Neural cell (in vitro differentiated cells): ENCODE data around the gene PRRC2B.
"Not testable (repeated sequence)": the region's sequence is repeated elsewhere in the genome, so short reads cannot be mapped to it uniquely, and the experiment has no call there.

Experiments
- EP300 ChIP-seq: fragments of 450-650 bp; conservative IDR thresholded peaks from 2 replicates; pipeline ENCODE4 v1.6.1; 2014; ENCODE audit warnings: antibody characterized with exemption, mild to moderate bottlenecking, moderate library complexity; ENCODE audit not compliant: poor library complexity, severe bottlenecking
- MXI1 ChIP-seq: fragments of 450-650 bp; conservative IDR thresholded peaks from 2 replicates; pipeline ENCODE4 v1.6.1; 2014; ENCODE audit warnings: antibody characterized with exemption, mild to moderate bottlenecking; ENCODE audit not compliant: poor library complexity, severe bottlenecking
- POLR2AphosphoS5 ChIP-seq: IDR thresholded peaks from 2 replicates; pipeline ENCODE4 v1.6.1; 2012
- RAD21 ChIP-seq: fragments of 450-650 bp; conservative IDR thresholded peaks from 2 replicates; pipeline ENCODE4 v1.6.1; 2014; ENCODE audit warnings: antibody characterized with exemption, mild to moderate bottlenecking, moderate library complexity
- SMC3 ChIP-seq: fragments of 450-650 bp; conservative IDR thresholded peaks from 2 replicates; pipeline ENCODE4 v1.6.1; 2014; ENCODE audit warnings: antibody characterized with exemption, mild to moderate bottlenecking, moderate library complexity; ENCODE audit not compliant: poor library complexity
- TF ChIP-seq, protein P1 (sequence below): fragments of 450-650 bp; IDR thresholded peaks from 2 replicates; pipeline ENCODE4 v1.5.1; 2014; ENCODE audit warnings: antibody characterized with exemption, mild to moderate bottlenecking, moderate library complexity; ENCODE audit not compliant: poor library complexity, severe bottlenecking
- TF ChIP-seq, protein P2 (sequence below): IDR thresholded peaks from 2 replicates; pipeline ENCODE4 v1.6.1; 2012; ENCODE audit warnings: borderline replicate concordance

- TF ChIP-seq, protein P1, sequence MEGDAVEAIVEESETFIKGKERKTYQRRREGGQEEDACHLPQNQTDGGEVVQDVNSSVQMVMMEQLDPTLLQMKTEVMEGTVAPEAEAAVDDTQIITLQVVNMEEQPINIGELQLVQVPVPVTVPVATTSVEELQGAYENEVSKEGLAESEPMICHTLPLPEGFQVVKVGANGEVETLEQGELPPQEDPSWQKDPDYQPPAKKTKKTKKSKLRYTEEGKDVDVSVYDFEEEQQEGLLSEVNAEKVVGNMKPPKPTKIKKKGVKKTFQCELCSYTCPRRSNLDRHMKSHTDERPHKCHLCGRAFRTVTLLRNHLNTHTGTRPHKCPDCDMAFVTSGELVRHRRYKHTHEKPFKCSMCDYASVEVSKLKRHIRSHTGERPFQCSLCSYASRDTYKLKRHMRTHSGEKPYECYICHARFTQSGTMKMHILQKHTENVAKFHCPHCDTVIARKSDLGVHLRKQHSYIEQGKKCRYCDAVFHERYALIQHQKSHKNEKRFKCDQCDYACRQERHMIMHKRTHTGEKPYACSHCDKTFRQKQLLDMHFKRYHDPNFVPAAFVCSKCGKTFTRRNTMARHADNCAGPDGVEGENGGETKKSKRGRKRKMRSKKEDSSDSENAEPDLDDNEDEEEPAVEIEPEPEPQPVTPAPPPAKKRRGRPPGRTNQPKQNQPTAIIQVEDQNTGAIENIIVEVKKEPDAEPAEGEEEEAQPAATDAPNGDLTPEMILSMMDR: not testable (repeated sequence)
- TF ChIP-seq MXI1, POLR2AphosphoS5, SMC3, EP300, RAD21: not testable (repeated sequence)
- TF ChIP-seq, protein P2, sequence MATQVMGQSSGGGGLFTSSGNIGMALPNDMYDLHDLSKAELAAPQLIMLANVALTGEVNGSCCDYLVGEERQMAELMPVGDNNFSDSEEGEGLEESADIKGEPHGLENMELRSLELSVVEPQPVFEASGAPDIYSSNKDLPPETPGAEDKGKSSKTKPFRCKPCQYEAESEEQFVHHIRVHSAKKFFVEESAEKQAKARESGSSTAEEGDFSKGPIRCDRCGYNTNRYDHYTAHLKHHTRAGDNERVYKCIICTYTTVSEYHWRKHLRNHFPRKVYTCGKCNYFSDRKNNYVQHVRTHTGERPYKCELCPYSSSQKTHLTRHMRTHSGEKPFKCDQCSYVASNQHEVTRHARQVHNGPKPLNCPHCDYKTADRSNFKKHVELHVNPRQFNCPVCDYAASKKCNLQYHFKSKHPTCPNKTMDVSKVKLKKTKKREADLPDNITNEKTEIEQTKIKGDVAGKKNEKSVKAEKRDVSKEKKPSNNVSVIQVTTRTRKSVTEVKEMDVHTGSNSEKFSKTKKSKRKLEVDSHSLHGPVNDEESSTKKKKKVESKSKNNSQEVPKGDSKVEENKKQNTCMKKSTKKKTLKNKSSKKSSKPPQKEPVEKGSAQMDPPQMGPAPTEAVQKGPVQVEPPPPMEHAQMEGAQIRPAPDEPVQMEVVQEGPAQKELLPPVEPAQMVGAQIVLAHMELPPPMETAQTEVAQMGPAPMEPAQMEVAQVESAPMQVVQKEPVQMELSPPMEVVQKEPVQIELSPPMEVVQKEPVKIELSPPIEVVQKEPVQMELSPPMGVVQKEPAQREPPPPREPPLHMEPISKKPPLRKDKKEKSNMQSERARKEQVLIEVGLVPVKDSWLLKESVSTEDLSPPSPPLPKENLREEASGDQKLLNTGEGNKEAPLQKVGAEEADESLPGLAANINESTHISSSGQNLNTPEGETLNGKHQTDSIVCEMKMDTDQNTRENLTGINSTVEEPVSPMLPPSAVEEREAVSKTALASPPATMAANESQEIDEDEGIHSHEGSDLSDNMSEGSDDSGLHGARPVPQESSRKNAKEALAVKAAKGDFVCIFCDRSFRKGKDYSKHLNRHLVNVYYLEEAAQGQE: not testable (repeated sequence)
Observed at GRCh38 chr9:131515559-131516031, 121.7 kb downstream of the PRRC2B start.
